Activated CD4-positive, alpha-beta T cell treated with anti-CD3 and anti-CD28 coated beads for 1 hour (primary cell): ENCODE data around the gene GTPBP3.
"Not testable (repeated sequence)": the region's sequence is repeated elsewhere in the genome, so short reads cannot be mapped to it uniquely, and the experiment has no call there.

Source experiments
- DNase-seq: peaks from one replicate; pipeline ENCODE4 v3.0.0-alpha.2; 2020

The GTPBP3 gene

DNA sequence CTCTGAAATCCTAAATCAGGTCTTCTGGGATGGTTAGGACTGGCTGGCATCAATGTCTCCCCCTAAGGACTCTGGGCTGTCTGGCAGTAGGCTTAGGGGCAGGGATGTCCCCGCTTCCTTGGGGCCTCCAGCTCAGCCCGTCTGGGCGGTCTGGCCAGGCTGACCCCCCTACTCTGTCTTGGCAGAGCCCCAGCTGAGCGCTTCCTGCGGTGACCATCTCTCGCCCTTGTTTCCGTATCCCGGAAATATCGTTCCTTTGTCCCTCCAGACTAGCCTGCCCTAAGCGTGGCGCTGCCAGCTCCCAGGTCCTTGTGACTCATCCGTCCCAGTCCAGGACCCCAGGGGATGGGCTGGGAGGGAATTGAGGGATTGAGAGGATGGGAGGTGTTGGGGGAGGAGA lies 11.3 kb downstream of the GTPBP3 start:
- no peak for DNase-seq

DNA sequence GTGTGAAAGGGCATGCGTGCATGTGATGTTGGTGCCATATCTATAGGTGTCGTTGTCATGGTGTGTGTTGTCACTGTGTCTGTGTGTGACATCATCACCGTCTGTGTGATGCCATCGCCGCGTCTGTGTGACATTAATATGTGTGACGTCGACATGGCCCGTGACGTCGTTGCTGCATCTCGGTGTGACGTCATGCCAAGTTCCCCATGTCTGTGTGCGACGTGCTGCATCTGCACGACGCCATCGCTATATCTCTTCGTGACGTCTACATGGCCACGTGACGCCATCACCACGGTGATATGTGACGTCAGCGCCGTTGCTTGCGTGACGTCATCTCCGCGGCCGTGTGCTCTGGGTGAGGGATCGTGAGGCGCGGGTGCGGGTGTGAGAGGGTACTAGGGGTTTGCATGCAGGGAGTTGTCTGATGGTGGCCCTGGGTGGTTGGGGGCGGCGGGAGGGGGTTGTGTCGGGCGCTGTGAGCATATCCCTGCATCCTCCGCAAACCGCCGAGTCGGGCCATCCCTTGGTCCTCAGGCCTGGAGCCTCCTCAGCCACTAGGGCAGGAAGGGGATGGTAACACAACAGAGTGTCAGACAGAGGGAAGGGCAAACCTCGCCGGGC lies 14.6 kb downstream of the GTPBP3 start:
- no peak for DNase-seq

DNA sequence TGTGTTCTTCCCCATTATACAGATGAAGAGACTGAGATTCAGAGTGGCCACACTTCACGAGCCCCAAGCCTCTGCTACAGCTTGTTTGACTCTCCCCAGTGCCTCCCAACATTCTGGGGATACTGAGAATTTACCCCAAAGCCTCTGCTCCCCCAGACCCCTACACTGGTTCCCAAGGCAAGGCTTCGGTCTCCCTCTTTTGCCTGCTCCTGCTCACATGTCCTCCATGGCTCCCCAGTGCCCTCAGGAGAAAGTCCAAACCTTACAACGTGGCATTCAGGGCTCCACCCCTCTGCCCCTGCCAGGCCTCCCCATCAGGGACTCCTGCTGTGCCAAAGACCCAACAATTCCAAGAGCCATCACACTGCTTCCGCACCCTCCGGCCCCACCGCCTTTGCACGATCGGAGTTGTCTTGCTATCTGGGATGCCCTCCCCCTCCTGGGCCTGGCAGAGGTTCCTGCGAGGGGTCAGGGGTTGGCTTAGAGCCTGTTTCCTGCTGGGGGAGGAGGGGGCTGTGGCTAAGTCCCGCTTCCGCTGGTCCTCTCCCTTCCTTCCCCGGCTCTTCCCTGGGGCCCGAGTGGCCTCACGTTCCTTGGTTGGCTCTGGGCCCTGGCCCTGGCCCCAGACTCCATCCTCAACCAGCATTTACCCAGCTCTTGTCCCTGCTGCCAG lies 15.4 kb downstream of the GTPBP3 start:
- DNase-seq: no peak

DNA sequence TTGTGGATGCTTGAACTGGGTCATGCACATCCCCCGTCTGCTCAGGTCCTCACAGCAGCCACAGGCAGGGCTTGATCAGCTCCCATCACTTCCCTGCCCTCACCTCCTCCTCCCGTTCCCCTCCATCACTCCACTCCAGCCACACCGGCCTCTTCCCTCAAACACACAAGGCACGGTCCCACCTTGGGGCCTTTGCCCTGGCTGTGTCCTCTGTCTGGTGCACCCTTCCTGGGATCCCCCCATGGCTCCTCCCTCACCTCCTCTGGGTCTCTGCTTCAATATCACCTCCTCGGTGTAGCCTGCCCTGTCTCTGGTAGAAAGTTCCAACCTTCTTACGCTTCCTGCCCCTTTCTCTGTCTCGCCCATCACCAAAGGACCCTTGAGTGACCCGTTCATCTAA lies 16.0 kb downstream of the GTPBP3 start:
- no peak for DNase-seq

DNA sequence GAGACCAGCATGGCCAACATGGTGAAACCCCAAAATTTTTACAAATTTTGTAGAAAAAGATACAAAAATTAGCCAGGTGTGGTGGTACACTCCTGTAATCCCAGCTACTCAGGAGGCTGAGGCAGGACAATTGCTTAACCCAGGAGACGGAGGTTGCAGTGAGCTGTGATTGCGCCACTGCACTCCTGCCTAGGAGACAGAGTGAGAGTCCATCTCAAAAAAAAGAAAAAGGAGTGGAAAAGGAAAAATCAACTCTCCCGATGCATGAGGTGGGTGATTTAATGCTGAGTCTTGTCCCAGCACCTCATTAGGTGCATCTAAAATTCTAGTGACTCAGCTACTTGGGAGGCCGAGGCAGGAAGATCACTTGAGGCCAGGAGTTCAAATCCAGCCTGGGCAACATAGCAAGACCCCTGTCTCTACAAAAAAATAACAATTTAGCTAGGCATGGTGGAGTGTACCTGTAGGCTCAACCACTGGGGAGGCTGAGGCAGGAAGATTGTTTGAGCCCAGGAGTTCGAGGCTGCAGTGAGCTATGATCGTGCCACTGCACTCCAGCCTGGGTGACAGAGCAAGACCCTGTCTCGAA lies 19.8 kb downstream of the GTPBP3 start:
- DNase-seq: no peak

DNA sequence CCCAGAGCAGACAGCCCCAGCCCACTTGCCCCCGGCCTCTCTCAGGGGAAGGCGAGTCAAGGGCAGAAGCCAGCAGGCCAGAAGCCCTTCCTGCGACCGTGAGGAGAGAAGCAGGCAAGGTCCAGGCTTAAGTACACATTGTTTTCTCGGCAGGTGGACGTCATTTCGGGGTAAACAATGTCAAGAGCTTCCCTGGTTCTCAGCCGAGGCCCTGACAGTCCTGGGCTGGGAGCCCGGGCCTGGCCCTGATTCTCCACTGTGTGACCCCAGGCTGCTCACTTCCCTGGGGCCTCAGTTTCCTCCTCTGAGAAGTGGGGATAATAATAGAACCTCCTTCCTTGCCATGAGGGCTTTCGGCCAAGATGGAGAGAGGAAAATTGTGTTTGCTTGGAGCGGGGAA lies 20.4 kb downstream of the GTPBP3 start:
- no peak for DNase-seq

DNA sequence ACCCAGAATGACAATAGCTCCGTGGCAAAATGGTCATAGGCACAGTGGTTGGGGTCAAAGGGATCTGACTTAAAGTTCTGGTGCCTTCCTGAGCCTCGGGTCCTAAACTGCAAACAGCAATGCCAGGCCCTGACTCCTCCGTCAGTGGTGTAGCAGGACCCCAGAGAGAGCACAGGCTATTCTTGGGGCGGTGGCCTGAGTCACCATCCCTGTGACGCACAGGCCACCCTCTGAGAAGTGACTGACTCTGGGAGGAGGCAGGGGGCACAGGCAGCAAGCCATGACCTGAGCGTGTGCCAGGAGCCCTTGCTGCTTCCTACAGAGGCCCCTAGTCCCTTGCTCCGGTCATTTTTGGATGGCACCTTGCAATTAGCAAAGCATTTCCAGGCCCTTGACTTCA lies 21.0 kb downstream of the GTPBP3 start:
- DNase-seq: no peak

DNA sequence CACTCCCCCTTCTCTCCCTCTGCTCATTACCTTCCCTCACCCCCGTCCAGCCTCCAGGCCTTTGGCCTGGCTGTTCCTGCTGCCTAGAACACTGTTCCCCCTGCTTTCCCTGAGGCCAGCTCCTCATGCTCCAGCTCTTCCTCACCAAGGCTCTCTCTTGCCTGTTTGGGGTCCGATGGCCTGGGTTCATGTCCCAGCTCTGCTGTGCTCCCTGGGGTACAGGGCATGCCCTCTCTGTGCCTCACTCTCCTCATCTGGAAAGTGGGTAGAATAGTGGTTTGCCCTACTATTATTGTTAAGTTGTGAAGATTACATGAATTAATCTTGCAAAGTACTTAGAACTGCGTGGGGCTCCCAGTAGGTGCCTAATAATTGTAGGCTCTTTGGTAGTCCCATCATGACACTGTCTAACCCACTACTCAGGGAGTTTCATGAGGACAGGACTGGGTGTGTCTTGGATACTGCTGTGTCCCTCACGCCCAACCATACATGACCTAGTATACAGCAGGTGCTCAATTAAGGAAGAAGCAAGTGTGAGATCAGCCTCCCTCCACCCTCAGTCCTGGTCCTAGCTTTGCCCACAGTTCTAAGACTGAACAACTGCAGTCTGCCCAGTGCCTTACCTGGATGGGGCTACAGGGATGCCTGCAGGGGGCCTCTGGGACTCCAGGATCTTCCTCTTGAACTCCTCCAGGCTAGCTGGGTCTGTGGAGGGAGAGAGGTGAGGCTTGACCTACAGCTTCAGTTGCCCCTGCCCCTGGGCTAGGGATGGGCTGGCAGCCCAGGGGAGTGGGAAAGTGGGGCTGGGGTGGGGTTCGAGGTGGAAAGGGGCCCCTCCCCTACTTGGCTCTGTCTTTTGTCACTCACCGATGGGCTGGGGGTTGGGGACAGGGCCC lies 22.8 kb downstream of the GTPBP3 start:
- no peak for DNase-seq

DNA sequence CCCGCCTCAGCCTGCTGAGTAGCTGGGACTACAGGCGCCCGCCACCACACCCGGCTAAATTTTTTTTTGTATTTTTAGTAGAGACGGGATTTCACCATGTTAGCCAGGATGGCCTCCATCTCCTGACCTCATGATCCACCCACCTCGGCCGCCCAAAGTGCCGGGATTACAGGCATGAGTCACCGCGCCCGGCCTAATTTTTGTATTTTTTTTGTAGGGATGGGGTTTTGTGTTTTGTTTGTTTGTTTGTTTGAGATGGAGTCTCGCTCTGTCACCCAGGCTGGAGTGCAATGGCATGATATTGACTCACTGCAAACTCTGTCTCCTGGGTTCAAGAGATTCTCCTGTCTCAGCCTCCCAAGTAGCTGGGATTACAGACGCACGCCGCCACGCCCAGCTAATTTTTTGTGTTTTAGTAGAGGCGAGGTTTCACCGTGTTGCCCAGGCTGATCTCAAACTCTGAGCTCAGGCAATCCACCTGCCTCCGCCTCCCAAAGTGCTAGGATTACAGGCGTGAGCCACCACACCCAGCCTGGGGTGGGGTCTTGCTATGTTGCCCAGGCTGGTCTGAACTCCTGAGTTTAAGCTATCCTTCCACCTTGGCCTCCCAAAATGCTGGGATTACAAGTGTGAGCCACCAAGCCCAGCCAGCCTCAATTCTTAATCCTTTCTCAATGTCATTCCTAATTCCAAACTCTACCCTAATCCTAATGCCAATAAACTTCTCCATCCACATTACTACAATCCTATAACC lies 26.7 kb downstream of the GTPBP3 start:
- not testable (repeated sequence) for DNase-seq

DNA sequence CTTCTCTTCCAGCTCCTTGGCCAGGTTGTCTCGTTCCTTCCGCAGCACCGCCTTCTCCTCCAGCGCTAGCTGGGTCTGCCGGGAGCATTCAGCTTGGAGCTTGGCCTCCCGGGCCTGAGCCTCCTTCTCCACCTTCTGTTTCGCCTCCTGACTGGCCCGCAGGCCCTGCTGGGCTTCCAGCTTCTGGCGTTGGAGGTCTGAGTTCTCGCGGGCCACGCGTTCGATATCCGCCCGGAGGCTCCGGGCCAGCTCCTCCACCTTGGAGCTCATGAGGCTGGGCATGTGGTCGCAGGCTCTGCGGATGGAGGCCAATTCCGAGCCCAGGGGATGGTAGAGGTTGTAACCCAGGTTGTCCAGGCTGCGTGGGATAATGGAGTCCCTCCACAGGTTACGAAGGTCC lies 28.0 kb downstream of the GTPBP3 start:
- no peak for DNase-seq

DNA sequence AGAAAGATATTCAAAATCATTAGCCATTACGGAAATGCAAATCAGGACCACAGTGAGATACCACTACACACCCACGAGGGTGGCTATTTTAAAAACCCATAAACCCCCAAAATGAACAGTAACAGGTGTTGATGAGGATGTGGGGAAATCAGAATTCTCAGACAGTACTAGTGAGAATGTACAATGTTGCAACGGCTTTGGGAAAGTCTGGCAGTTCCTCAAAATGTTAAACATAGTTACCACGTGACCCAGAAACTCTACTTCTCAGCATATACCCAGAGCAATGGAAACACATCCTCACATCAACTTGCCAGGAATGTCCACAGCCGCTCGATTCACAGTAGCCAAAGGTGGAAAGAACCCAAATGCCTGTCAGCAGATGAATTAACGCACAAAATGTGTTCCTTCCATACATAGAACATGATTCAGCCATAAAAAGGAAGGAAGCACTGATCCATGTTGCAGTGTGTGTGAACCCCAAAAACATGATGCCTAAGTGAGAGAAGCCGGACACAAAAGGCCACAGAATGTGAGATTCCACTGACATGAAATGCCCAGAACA lies 32.8 kb downstream of the GTPBP3 start:
- DNase-seq: no peak

DNA sequence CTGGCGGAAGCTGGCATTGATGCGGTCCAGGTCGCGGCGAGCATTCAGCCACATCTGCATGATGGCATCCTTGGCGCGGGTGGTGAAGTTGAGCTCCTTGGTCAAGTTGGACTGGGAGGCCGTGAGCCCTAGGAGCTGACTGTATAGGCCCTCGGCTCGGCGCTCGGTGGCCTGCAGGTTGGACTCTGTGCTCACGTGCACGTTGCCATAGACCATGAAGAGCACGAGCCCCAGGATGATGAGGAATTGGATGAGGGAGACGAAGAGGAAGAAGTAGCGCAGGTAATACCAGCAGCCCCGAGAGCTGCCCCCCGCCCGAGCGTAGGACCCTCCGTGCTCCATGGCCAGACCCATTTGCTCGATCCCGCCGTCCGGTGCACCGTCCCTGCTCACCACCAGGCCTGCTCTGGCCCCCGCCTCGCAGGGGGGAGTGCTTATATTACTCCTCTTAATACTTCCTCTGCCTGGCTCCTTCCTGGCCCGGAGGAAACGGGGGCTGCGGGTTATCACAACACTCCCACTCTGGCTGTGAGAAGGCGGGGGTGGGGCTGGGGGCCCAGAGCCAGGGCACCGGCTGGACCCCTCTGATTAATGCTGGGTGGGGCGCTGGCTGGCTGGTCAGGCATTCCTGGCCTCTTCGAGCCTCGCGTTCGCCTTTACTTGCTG lies 39.7 kb downstream of the GTPBP3 start, which contains the start of gene PLVAP:
TSS of gene PLVAP (minus strand) at position 408 of the 666 bp plus-strand sequence. CDS start at position 354, 54 bp downstream.
- DNase-seq: no peak

DNA sequence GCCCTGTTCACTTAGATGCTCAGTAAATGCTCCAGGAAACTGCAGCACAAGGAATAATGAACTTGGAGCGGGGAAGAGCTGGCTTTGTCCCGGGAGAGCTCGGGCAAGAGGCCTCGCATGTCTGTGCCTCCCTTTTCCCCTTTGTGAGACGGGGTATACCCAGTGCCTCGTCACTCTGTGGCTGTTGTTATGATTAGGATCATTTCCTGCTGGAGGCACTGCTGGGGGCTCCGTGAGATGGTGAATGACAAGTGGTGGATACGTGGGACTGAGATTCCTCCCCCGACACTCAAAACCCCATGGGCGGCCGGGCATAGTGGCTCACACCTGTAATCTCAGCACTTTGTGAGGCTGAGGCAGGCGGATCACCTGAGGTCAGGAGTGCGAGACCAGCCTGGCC lies 40.9 kb downstream of the GTPBP3 start:
- no peak for DNase-seq

DNA sequence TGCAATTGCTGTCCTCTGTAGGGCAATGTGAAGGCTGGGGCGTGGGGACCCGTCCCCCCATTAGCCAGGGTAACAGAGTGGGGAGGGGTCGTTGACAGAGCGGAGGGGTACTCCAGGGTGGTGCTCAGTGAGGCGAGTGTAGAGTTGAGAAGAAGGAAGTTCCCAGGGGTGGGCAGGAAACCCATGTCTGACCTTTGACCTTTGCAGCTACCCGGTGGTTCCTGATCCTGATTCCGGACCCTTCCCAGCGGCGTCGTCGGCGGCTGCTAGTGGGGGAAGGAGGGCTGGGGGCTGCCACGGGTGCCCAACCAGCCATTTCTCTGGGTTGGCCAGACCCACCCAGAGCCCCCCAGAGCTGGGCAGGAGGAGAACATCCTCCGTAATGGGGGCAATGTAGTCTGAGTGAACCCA lies 41.9 kb downstream of the GTPBP3 start:
- no peak for DNase-seq

DNA sequence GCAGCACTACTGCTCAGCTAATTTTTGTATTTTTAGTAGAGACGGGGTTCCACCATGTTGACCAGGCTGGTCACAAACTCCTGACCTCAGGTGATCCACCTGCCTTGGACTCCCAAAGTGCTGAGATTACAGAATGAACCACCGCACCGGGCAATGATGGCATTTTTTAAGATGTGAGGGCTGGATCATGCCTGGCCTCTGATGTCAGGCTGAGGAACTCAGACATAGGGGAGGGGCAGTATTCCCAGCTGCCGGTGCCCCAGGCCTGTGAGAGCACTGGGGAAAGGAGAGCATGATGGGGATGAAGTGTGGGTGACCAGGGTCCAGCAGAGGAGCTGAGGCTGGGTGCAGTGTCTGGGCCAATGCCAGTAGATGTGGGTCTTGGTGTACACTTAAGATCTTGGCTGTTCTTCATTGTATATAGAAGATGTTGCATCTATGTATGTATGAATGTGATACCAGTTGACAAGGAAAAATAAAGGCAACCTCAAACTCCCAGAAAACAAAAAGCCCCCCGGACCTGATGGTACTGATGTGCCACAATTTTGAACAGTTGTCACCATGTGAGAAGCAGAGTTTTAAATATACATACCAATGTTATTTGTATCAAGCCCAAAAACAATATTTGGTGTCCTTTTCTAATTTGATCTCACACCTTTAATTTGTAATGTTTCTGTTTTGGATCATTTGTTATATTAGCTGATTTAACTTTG lies 43.2 kb downstream of the GTPBP3 start:
- DNase-seq: no peak

DNA sequence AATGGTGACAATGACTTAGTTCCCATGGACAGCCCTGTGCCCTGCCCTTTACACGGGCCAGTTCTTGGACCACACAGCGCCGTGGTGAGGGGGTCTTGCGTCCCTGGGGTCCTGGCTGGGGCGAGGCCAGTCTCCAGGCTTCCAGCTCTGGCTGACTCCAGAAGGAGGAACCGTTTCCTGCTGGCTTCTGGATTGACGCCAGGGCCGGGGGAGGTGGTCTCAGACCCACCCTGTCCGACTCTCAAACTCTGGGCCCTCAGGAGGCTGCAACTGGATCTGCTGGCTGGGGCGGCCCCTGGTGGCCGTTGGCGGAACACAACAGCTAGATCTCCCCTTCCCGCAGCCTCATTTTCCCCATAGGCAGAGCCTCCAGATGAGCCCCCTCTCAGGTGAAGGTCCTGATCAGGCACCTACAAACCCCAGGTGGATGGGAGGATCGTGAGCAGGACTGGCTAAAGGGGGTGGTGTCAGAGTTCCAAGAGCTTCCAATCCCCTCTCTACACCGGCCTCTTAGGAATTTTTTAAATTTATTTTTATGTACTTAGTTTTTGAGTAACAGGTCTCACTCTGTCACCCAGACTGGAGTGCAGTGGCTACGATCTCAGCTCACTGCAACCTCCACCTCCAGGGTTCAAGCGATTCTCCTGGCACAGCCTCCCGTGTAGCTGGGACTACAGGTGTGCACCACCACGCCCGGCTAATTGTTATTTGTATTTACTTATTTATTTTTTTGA lies 48.7 kb downstream of the GTPBP3 start:
- DNase-seq: peak; percentile 53

DNA sequence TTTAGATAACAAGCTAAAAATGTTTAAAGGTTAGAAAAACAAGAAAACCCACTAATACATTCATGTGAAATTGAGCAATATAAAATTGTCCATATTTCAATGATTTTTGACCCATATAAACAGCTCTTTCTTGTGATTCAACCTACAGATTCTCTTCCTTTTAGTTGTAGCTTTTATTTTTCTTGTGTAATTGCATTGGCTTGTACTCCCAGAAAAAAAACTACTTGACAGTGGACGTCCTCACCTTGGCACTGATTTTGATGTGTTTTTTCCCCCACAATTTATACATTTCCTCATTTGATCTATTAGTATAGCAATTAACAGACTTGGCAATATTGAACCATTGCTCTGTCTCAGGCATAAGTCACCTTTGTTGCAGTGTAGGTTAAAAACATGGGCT lies 51.9 kb downstream of the GTPBP3 start:
- no peak for DNase-seq

DNA sequence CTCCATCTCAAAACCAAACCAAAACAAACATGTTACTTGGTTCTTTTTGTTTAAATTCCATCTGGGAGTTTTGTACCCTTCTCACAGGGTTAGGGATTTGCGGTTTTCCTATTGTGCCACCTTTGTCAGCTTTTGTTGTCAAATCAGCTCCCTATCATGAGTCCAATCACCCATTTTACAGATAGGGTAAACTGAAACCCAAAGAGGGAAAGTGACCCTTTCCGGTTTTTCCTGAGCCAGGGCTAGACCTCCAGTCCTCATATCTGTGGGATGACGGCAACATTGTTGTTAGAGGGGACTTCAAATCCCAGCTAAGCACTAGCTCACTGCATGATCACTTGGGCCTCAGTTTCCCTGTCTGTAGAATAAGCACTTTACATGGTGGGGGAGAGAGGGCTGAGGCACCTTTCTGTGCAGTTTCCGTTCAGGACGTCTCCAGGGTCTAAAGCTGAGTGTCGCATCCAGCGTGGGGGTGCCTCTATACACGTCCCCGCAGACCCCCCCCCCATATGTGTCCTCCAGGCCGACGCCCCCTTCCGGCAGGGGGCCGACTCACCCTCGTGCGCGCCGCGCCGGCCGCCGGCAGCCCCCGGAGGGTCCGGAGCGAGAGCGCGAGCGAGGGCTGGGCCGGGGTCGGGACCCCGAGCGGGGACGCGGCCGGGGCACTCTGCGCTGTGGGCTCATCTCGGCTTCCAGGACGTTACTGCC lies 52.8 kb downstream of the GTPBP3 start:
- no peak for DNase-seq

DNA sequence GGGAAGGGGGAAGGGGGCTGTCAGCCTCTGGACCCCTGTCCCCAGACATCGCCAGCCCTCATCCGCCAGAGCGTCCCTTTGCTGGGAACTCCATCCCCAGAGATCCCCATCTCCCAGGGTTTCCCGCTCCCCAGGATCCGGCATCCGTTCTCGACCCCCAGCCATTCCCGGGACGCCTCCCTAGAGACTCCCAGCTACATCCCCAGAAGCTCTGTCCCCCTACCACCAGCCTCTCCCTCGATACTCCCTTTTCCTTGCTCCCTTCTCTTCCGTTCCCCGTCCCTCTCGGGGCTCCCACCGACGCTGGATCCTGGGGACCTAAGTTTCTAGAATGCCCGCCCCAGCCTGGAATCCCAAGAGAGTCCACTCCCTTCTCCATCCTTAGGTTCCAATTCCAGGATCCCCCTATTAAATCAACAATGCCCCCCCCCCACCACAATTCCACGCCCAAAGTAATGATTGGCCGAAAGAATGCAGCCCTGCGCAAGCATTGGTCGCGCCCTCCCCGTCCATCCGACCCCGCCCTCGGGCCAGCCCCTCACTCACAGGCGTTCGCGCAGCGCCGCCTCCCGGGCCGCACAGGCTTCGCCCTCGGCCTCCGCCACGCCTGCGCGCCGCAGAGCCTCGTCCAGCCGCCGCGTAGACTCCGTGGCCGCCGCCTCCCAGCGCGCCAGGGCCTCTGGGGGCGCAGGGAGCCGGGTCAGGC lies 53.5 kb downstream of the GTPBP3 start:
- DNase-seq: peak; percentile 79
